ENCODE data around the gene TREML2. TPM values are rescaled to one million over a fixed set of nuclear protein-coding genes. Genes with fewer than 3 reads are reported as not detected.

TREML2 gene
- total RNA-seq, 1 donor from 2014 or later, result not detected

DNA sequence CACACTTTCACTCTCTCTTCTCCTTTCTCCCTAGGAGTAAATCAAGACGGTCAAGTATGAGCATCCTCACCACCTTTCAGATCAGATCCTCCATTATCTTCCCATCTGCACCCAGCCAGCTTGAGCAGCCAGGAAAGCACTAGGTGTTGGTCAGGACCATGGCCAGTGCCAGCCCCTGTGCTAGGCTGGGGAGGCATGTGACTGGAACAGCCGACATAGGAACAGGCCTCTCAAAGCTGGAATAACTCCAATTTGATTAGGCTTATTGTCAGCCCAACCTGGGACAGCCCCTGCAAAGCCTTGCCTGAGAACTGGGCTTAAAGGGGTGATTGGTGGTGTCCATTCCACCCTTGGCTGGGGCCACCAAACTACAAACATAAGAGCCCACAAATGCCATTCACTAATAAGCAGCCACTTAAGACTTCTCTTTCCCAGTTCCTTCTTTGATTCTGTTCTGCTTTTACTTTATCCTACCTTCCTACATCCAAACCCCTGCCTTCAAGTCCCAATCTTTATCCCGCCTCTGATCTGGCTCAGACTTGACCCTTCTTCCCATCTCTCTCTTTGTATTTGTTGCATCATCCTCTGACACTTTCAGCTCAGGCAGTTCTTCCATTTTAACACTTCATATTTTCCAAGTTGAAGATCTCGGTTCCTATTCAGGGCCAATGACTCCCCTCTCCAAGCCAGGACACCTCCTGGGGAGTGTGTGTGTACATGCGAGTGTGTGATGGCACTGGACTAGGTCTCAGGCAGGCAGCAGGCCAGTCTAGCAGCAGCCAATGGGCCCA is 33.6 kb downstream of the TREML2 start:
- Histone ChIP-seq H3K4me3 (no peak overlapping the region), H3K36me3 (no peaks in the 10 kb centered on the region), H3K27ac (replicated peaks) (no peak overlapping the region), H3K4me1 (no peaks in the 10 kb centered on the region), H3K9me3 (replicated peaks) (no peaks in the 10 kb centered on the region), H3K27me3 (ENCODE audit: low read depth) (peaks cover 32% of the 10 kb centered on the region)
- TF ChIP-seq CTCF (IDR thresholded peaks at IDR 0.05; ENCODE audit: borderline replicate concordance), result no peak
- DNase-seq, result no peak
- intact Hi-C loops (cut with micrococcal nuclease), result no loop called here

- no peak for TF ChIP-seq CTCF (IDR thresholded peaks at IDR 0.05; ENCODE audit: borderline replicate concordance)
Observed at GRCh38 chr6:41164551-41165120, 36.3 kb downstream of the TREML2 start.

GRCh38 chr6:41163419-41163717 is 37.6 kb downstream of the TREML2 start:
- no peak overlapping the region for H3K27ac ChIP-seq (replicated peaks)
- no peak for DNase-seq
- peaks cover 55% of the 10 kb centered on the region for H3K27me3 ChIP-seq (ENCODE audit: low read depth)
- H3K9me3 ChIP-seq (replicated peaks), result no peaks in the 10 kb centered on the region
- H3K4me1 ChIP-seq, result no peaks in the 10 kb centered on the region
- H3K36me3 ChIP-seq, result no peaks in the 10 kb centered on the region
- no peak overlapping the region for H3K4me3 ChIP-seq
- TF ChIP-seq CTCF (IDR thresholded peaks at IDR 0.05; ENCODE audit: borderline replicate concordance), result no peak
- intact Hi-C loops (cut with micrococcal nuclease), result no loop called here

More at GRCh38 chr6:41164551-41165120, 36.3 kb downstream of the TREML2 start:
- Histone ChIP-seq H3K4me3 (no peak overlapping the region), H3K4me1 (no peaks in the 10 kb centered on the region), H3K27ac (replicated peaks) (no peak overlapping the region), H3K9me3 (replicated peaks) (no peaks in the 10 kb centered on the region), H3K27me3 (ENCODE audit: low read depth) (peaks cover 43% of the 10 kb centered on the region), H3K36me3 (no peaks in the 10 kb centered on the region)
- no peak for DNase-seq
- intact Hi-C loops (cut with micrococcal nuclease), result no loop called here

DNA sequence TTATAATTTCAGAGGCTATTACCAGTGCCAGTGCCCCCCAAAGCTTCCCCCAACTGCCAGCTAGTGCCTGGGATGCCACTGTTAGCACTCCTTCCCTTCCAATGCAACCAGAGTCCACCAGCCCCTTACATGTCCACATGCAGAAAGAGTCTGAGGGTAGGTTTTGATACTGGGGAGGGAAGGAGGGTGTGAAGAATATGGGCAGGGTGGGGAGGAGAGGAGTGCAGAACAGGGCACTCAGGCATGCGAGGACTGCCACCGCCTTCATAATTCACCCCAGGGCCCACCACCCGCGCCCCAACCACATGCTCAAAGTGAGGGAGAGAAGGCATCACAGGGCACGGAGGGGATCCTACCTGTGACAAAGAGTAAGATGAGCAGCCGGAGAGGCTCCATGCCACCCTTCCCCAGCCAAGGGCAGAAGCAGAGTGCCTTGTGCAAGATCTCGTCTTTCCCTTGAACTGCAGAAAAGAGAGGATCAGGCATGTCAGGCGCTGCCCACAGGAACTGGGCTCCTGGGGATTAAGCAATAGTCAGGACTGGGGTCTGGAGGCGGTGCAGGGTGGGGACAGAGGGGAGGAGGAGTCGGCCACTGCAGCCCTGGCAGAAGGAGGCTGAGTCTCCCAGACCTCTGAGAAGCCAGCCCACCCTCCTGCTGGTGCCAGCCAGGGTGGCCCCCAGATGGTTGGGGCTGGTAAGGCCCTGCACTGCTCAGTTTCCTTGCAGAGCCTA is 38.1 kb downstream of the TREML2 start, which contains the start of gene TREM2:
TSS of gene TREM2 (minus strand) at position 430 of the 732 bp plus-strand sequence. CDS start at position 396, 34 bp downstream.
- H3K36me3 ChIP-seq, result no peaks in the 10 kb centered on the region
- no peaks in the 10 kb centered on the region for H3K9me3 ChIP-seq (replicated peaks)
- no peak within 1 kb of the TSS for H3K4me3 ChIP-seq
- DNase-seq, result no peak
- no peak for TF ChIP-seq CTCF (IDR thresholded peaks at IDR 0.05; ENCODE audit: borderline replicate concordance)
- H3K4me1 ChIP-seq, result no peaks in the 10 kb centered on the region
- H3K27ac ChIP-seq (replicated peaks), result no peak within 1 kb of the TSS
- H3K27me3 ChIP-seq (ENCODE audit: low read depth), result peaks cover 60% of the 10 kb centered on the region
- intact Hi-C loops (cut with micrococcal nuclease), result no loop called here

GRCh38 chr6:41161851-41162552 is 38.9 kb downstream of the TREML2 start:
- intact Hi-C loops (cut with micrococcal nuclease), result no loop called here

More at GRCh38 chr6:41161851-41162552, 38.9 kb downstream of the TREML2 start:
- H3K36me3 ChIP-seq, result no peaks in the 10 kb centered on the region
- no peaks in the 10 kb centered on the region for H3K9me3 ChIP-seq (replicated peaks)
- H3K27ac ChIP-seq (replicated peaks), result no peak overlapping the region
- H3K27me3 ChIP-seq (ENCODE audit: low read depth), result peaks cover 65% of the 10 kb centered on the region
- DNase-seq, result no peak
- TF ChIP-seq CTCF (IDR thresholded peaks at IDR 0.05; ENCODE audit: borderline replicate concordance), result no peak
- H3K4me1 ChIP-seq, result no peaks in the 10 kb centered on the region
- no peak overlapping the region for H3K4me3 ChIP-seq

Data from left ventricle myocardium inferior (tissue), 1 donor.